GM19023 (cell line): ENCODE results near the gene TMED9.
A peak's percentile ranks its signal among the peaks of the same experiment; 100 is the strongest.
"Not testable (repeated sequence)": the region's sequence is repeated elsewhere in the genome, so short reads cannot be mapped to it uniquely, and the experiment has no call there.

Experiments
- ATAC-seq: cut with Tn5 transposase; IDR thresholded peaks from one replicate; pipeline ENCODE4 v1.9.1; 2021; ENCODE audit warnings: mild to moderate bottlenecking, moderate library complexity; ENCODE audit not compliant: unreplicated experiment

The TMED9 gene

DNA sequence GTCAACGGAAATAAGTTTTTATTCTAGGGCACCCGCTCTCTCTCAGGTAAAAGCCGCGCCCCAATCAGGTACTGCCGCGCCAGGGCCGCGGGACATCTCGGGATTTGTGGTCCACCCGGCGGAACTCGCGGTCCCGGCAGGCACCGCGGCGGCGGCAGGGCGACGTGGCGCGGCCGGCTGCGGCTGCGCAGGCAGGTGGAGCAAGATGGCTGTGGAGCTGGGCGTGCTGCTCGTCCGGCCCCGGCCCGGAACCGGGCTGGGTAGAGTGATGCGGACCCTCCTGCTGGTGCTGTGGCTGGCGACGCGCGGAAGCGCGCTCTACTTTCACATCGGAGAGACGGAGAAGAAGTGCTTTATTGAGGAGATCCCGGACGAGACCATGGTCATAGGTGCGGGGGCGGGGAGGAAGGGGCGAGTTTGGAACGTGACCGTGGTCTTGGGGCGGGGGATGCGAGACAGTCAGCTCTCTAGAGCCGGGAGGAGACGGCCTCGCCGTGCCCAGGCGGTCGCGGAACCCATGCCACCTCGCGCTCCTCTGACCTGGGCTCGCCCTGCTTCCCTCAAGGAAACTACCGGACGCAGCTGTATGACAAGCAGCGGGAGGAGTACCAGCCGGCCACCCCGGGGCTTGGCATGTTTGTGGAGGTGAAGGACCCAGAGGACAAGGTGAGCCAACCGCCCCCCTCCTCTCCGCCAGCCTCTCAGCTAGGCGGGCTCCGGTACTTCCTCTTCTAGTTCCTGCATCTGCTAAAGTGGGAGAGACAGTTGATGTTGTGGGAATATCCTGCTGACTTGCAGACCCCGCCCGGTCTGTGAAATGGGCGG, at the start of gene TMED9:
TSS of gene TMED9 (plus strand) at position 194 of the 825 bp plus-strand sequence. CDS start at position 206, 12 bp downstream.
- ATAC-seq = peak; percentile 92

DNA sequence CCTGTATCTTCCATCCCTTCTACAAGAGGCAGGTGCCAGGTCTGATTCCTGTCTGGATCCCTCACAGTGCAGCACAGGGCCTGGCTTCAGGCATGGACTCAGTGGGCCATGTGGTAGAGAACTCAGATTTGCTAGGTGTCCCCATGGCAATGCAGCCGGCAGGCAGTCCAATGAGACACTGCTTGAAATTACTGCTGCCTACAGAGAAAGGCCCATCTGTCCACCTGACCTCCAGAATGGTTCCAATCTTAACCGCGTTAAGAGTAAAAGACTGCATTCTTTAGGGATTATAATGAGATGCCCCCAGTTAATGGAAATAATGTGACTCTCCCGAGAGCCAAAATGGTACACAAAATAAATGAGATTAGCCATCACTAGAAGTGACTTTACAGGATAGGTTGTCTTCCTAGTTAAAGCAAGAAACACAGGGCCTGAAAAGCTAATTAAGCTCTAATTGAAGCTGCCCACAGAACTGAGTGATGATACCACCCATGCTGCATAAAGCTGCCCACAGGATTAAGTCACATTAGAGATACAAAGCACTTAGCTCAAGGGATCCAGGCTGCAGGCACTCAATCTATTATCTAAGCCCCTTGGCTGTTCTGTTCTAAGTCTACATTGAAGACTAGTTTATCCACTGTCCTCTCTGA, 49.1 kb upstream of the TMED9 start:
- ATAC-seq = no peak

DNA sequence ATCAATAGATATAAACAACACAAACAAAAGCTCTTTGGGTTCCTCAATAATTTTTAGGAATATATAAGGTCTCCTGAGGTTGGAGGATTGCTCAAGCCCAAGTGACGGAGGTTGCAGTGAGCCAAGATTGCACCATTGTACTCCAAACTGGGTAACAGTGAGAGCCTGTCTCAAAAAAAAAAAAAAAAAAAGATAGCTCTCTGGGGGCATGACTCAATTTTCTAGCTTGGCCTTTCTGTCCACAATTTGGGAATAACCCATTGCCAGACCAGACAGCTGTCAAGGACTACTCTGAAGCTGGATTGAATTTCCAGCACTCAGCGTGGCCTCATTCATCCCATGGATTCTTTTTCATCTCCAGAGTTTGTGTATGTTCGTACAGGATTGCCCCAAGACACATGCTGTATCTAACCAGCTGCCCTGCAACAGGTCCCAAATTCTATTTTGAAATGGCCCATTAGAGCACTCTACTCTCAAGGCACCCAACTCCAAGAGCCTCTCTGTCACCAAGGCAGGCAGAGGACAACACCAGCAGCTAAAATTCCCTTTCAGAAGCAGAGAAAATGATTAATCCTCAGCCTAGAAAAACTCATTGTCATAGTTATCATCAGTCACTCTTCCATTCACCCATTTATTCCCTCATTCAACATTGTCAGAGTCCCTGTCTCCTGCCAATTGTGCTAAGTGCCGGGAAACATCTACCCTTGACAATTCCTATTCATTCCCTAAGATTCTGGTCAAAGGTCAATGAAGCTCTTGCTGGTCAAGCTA, 46.3 kb upstream of the TMED9 start:
- no peak for ATAC-seq

DNA sequence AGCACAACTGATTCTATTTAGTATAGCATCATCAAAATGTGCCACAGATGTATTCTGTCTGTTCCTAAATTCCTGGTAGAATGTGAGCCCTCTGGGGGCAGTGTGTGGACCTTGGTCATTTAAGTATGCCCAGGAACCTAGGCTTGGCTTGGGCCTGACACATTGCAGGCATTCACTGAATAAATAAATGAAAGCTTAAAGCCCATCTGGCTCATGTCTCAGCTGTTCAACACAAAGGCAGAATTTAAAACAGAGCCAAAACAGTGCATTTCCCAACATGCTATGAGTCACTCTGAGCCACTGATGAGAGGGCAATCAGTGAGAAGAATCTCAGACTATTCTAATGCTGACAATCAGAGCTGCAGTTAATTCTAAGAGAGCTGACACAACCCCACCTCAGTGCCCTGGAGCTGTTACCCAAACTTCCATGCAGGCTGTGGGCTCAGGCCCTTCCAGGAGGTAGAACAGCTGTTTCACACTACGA, 45.7 kb upstream of the TMED9 start:
- no peak for ATAC-seq

DNA sequence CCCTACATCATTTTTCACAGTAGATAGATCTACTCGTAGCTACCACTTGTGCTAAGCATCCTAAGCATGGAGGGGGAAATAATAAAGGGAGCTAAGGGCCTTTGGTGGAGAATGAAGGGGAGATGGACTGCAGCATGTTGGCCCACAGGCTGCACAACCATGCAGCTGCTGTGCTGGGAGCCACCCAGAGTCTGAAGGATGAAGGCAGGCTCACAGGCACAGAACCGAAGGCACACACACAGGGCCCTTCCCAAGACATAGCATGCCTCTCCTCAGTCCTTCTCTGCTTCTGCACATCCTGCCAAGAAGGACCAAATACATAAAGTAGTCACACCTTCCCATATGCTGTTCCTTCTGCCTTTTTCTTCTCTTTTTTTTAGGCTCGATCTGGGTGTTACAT, 44.3 kb upstream of the TMED9 start:
- no peak for ATAC-seq

DNA sequence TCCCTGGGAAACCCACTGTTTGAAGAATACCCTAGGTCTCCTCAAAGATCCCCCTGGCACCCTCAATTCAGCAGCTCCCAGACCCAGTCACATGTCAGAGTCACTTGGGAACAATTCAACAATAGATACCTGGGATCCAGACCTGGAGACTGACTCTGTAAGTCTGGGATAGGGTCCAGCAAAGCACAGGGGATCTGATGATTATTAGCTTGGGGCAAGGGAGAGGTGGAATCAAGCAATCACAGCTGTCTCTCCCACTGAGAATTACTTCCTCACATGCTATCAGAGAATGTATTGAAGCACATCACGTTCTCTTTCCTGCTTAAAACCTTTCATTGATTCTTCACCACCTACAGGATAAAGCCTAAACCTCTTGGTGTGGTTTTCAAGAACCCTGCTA, 43.5 kb upstream of the TMED9 start:
- ATAC-seq = no peak

DNA sequence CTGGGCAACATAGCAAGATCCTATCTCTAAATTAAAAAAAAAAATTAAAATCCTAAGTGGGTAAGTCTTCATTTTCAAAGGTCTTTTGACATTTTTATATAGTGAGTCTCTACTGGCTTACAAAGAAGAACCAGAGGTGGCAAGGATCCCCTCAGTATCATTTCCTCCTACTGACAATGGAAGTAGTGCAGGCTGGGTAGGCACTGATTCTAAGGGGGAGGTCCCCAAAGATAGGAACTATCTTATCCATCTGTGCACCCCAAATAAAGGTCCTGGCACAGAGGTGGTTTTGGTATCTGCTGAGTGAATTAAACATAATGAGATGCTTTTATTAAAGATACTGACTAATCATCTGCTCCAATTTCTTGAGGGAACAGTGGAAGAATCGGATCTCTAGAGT, 41.9 kb upstream of the TMED9 start:
- no peak for ATAC-seq

DNA sequence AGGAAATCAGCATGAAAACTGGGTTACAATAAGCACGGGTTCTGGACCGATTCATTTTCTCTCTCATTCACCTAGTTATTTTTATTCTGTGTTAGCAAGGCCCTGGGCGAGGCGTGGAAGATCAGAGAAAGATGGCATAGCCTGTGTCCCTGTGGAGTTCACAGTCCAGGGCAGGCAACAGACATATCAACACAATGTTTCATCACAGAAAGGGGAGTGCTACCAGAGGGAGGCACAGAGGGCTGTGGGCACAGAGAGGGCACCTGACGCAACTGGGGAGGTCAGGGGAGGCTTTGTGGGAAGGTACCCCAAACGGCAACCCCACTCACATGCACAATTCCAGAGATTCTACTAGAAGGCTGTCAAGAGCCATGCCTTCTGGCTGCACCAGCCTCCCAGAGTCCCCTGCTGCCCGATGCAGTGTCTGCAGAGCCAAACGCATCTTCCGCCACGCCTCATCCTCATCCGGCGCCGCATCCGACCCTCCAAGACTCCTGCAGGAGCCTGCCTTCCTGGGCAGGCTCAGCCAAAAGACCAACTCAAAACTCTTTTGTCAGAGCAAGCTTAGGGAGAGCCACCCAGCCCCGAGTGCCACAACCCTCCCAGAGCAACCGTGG, 39.1 kb upstream of the TMED9 start:
- ATAC-seq = no peak

DNA sequence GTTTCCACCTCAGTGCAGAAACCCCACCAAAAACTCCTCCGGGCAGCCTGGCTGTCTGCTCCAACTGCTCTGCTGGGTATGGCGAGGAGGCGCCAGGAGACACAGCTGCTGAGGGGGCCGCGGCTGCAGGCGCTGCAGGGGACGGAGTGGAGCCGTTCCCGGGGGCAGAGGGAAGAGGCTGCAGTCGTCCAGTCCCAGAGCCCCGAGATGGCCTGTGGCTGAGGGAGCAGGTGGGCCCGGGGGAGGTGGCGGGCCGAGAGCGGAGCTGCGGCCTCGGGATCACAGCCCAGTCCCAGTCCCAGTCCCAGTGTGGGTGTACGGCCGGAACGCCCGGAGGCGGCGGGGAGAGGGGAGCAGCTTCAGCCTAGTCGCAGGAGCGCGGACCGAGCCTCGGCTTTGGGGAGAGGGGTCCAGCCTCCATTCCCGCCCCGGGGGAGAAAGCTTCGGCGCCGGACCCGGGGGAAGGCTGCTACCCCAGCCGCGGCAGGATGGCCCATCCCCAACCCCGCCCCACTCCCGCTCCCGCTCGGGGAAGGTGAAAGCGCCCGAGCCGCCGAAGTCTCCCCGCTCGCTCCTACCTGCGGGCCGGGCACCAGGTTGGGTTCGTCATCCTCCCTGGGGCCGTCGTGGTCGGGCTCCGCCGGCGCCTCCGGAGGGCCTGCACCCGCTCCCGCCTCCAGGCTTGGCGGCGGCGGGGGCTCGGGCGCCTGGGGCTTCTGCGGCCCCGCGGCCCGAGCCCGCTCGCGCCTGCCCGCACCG, 38.2 kb upstream of the TMED9 start:
- ATAC-seq = peak; percentile 52

DNA sequence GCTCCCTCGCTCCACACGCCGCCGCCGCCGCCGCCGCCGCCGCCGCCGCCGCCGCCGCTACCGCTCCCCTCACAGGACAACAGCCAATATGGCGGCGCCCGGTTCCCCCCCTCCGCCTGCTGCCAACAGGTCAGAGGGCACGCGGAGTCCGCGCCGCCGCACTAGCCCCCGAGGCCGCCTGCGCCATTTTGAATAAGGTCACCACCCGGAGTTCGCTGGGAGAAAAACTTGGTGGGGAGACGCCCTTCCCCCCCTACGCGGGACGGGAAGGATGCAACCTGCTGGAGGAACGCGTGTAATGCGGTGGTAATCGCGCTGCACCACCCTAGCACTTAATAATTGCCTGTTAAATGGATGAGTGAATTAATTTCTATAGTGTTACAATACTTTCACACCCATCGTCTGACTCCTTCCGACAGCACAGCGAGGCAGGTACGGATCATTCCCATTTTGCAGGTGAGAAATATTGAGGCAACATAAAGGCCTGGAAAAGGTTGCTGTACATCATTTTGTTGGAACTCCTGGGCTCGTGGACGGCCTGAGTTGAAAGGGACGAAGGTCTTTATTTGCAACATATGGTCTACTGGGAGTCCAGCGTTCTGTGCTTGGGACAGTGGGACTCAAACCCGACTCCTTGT, 37.4 kb upstream of the TMED9 start, which contains the start of gene FAM193B:
TSS of gene FAM193B (minus strand) at position 90 of the 638 bp plus-strand sequence. CDS start 105 bp downstream, outside the sequence.
- ATAC-seq = peak; percentile 89

DNA sequence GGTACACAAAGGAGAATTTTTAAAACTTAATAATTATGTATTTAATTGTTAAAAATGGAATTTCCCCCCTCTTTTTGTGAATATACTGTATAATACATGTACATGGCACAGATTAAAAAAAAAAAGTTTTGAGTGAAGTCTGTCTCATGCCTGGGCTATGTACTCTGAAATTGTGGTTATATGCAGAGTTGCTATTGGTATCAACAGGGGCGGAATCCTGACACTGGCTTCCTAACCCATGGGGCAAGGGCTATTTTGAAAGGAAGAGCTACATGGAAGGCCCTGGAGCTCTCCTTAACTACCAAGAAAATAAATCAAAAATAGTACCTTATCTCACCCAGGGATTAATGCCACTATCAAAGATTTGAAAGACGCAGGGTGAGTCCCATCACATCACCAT, 36.8 kb upstream of the TMED9 start:
- ATAC-seq = no peak

DNA sequence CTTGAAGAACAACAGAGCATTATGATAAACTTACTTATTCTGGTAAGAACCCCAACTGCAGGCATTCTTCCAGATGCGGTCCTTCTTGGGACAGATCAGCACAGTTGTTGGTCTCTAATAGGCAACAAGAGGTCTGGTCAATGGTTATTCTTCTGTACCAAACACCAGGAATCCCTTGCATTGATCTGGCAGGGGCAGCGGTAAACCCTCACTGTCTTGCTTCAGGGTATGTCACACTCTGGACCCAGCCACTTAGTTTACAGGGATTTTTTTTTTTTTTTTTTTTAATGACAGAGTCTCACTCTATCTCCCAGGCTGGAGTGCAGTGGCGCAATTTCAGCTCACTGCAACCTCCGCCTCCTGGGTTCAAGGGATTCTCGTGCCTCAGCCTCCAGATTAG, 36.3 kb upstream of the TMED9 start:
- ATAC-seq = no peak

DNA sequence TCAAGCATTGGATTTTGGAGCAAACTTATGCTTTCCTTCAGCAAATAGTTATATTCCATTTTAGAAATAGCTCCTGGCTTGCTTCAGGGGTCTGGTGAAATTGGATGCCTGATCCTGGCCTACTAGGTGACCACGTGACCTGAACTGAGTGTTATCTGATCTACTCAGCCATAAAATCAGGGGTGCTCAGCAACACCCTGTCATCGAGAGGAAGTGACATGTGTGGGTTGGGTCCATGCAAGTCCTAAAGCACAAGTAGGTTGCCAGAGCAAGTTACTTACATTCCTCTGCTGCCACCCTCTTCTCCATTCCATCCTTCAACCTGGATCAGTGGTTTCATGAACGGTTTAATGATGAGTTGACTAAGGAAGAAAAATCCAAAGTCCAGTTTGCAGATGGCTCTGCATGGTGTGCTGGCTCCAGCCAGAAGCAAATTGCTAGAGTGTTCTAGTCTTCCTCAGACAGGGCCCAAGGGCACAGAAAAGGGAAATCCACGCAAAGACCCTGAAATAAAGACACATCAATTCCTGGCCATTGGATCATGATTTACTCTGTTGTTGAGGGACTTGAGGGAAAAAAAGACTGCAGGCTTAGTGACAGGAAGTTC, 34.9 kb upstream of the TMED9 start:
- no peak for ATAC-seq

DNA sequence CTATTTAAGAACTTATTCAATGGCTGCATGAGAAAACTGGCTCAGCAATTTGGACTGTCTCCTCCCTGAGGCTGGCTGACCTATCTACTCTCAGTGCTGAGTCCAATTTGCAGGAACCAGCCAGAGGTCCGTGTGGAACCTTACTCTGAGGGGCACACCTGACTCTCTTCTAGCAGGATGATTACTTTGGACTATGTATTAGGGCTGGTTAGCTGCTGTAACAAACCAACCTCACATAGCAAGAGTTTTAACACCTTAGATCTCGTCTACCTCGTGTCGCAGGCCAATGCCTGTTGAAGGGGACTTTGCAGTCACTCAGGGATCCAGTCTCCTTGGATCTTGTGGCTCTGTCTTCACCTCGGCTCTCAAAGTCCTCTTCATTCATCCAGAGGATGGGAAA, 34.2 kb upstream of the TMED9 start:
- ATAC-seq = no peak

DNA sequence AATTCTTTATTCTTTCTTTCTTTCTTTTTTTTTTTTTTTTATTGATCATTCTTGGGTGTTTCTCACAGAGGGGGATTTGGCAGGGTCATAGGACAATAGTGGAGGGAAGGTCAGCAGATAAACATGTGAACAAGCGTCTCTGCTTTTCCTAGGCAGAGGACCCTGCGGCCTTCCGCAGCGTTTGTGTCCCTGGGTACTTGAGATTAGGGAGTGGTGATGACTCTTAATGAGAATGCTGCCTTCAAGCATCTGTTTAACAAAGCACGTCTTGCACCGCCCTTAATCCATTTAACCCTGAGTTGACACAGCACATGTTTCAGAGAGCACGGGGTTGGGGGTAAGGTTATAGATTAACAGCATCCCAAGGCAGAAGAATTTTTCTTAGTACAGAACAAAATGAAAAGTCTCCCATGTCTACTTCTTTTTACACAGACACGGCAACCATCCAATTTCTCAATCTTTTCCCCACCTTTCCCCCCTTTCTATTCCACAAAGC, 32.5 kb upstream of the TMED9 start:
- ATAC-seq = not testable (repeated sequence)

DNA sequence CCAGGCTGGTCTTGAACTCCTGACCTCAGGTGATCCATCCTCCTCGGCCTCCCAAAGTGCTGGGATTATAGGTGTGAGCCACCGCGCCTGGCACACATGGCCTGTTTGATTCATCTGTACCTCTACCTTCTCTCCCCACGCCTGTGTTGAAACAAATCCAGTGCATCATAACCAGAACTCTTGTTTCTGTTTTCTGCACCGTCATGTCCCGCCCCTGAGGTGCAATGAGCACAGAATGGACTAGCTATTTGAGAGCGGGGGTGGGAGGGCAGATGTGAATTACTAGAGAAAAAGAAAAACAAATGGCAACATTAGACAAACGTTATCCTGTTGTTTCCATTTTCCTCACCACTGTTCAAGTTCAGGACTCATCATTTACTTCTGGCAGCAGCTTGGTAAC, 27.0 kb upstream of the TMED9 start:
- no peak for ATAC-seq

DNA sequence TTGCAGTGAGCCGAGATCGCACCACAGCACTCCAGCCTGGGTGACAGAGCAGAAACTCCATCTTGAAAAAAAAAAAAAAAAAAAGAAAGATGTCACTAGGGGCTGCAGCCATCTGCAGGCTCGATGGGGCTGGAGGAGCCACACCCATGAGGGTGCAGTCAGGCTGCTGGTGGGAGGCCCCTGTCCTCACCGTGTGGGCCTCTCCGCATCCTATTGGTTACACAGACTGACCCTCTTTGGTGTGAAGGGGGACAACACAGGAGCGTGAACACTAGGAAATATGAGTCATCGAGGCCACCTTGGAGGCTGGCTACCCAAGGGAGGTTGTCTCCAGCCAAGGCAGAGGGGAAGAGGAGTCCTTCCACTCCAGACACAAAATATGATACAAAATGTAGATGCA, 23.7 kb upstream of the TMED9 start:
- no peak for ATAC-seq

DNA sequence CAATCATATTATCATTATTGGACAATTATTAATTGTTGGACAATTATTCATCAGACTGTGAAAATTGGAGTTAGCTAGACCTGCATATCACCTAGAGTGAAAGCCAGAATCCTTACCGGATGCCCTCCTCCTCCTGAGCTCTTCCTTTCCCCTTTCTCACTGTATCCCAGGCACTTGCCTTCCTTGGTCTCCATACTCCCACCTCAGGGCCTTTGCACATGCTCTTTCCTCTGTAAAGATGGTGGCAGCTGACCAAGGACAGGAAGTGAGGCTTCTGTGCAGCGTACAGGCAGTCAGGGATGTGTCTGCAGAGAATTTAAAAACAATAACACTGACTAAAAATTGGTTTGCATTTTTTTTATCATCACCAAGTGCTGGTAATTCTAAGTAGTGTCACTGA, 22.1 kb upstream of the TMED9 start:
- ATAC-seq = no peak

DNA sequence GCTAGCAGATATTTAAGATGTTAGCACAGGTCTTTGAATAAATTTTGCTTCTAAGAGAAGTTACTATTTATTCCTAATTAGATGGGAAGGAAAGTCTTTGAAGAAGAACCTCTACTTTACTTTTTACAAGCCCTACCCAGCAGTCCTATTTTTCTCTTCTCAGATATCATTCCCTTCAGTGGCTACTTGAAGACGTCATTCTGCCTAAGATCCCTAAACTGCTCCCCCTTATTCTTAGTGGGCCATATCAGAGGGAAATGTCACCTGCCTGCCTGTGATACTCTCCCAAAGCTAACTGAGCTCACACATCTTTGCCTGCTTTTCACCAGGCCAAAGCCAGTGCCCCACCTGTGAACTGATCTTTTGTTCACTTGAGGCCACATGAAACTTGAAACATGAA, 16.5 kb upstream of the TMED9 start:
- no peak for ATAC-seq
